RWPE1 (cell line): ENCODE results near the gene DTNB.

Experiments used
- CTCF ChIA-PET: fragments of 350-600 bp; sonication (Branson Sonifier 250); formaldehyde crosslinking; extraction: SDS; loops from one replicate; lab custom pipeline; 2021; lab: Yijun Ruan, JAX
- POLR2A ChIA-PET: fragments of 400-600 bp; formaldehyde crosslinking; extraction: SDS; loops from one replicate; lab custom pipeline; 2020; ENCODE audit warnings: antibody characterized with exemption; ENCODE audit not compliant: low non-redundant PET; lab: Yijun Ruan, JAX
- DNase-seq: peaks from one replicate; pipeline ENCODE4 v3.0.0; 2012; ENCODE audit warnings: low spot score
- H3K27ac ChIP-seq: fragments of 450-650 bp; 2 replicates; pipeline ENCODE4 v1.5.1; 2017
- TF ChIP-seq, protein P1 (sequence below): fragments of 450-650 bp; conservative IDR thresholded peaks from 2 replicates; pipeline ENCODE4 v1.5.1; 2017; ENCODE audit warnings: low read depth, mild to moderate bottlenecking

The DTNB gene

DNA sequence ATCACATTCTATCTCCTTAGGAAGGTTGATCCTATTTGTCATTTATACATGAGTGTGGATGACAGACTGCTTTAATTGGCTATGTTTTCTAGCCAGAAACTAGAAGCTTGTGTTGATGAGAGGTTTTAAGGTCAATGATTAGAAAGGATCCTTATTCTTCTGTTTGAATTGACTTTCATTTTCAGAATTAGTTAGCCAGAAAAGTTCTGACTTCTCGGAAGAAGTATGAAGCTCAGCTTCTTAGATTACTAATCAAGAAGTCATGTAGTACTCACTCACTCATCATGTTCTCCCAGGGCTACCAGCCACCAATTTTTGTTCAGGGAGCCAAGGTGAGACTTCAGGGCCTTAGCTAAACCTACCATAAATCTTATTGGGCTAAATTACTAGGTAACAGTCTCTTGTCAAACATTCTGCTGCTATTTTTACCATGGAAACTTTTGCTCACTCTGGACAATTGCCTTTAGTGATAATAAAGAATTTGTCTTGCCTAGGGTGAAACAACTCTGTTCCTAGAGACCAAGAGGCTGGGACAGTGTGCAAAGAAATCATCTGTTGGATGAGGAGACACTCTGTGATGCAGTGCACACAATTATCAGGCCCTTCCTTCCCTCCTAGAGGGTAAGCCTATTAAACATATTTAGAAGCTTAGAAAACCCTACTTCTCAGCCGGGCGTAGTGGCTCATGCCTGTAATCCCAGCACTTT lies 220.0 kb downstream of the DTNB start:
- no peak for DNase-seq

DNA sequence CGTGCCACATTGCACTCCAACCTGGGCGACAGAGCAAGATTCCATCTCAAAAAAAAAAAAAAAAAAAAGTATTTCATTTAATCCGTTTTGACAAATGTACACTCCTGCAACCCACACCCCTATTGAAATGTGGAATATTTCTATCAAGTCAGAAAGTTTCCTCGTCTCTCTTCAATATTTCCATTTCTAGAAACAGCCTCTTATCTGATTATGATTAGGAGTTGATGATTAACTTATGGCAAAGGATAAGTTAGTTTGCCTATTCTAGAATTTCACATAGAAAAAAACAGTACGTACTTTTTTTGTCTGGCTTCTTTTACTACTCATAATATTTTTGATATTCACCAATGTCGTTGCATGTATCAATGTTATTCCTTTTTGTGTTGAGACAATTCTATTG lies 224.6 kb downstream of the DTNB start:
- POLR2A ChIA-PET, result no interaction called here
- CTCF ChIA-PET, result no interaction called here
- TF ChIP-seq, protein P1, sequence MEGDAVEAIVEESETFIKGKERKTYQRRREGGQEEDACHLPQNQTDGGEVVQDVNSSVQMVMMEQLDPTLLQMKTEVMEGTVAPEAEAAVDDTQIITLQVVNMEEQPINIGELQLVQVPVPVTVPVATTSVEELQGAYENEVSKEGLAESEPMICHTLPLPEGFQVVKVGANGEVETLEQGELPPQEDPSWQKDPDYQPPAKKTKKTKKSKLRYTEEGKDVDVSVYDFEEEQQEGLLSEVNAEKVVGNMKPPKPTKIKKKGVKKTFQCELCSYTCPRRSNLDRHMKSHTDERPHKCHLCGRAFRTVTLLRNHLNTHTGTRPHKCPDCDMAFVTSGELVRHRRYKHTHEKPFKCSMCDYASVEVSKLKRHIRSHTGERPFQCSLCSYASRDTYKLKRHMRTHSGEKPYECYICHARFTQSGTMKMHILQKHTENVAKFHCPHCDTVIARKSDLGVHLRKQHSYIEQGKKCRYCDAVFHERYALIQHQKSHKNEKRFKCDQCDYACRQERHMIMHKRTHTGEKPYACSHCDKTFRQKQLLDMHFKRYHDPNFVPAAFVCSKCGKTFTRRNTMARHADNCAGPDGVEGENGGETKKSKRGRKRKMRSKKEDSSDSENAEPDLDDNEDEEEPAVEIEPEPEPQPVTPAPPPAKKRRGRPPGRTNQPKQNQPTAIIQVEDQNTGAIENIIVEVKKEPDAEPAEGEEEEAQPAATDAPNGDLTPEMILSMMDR, result no peak
- no peak overlapping the region for H3K27ac ChIP-seq
- no peak for DNase-seq

More for the DNA sequence above, 220.0 kb downstream of the DTNB start:
- TF ChIP-seq, protein P1, result no peak
- POLR2A ChIA-PET, result no interaction called here
- H3K27ac ChIP-seq, result no peak overlapping the region
- CTCF ChIA-PET, result interaction anchor here (0.8 kb wide), 1 partner anchor 154 kb away, joined by 3 read pairs; no protein-coding TSS in a partner anchor

DNA sequence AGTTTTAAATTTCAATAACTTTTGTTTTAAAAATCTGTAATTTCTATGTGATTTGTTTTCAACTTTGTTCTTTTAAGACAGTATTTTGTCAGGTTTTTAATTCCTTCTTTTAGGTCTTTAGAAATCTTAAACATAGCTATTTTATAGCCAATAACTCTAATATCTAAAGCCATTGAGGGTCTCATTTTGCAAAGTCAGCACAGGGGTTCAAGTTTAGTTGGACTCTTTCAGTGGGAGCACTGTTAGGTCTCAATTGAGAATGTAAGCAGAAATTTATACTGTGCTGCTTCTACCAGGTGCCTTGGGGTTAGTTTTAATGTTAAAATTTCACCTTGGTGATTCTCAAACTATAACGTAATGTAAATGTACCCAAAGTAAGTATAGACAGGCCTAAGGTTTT lies 226.4 kb downstream of the DTNB start:
- no peak for DNase-seq
- TF ChIP-seq, protein P1, result no peak
- H3K27ac ChIP-seq, result no peak overlapping the region
- ChIA-PET POLR2A (interaction anchor here (0.6 kb wide), 1 partner anchor 115 kb away, joined by 4 read pairs; no protein-coding TSS in a partner anchor), CTCF (no interaction called here)

DNA sequence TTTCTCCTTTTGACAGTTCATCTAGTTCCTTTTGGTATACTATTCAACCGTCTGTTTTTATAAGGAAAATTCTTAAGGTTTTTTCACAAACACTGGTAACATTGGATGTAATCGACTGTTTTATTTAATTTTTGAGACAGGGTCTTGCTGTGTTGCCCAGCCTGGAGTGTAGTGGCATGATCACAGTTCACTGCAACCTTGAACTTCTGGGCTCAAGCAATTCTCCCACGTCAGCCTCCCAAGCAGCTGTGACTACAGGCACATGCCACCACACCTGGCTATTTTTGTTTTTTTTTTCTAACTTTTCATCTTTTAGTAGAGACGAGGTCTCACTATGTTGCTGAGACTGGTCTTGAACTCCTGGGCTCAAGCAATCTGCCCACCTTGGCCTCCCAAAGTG lies 227.3 kb downstream of the DTNB start:
- H3K27ac ChIP-seq, result no peak overlapping the region
- TF ChIP-seq, protein P1, result no peak
- POLR2A ChIA-PET, result no interaction called here
- CTCF ChIA-PET, result no interaction called here
- no peak for DNase-seq

DNA sequence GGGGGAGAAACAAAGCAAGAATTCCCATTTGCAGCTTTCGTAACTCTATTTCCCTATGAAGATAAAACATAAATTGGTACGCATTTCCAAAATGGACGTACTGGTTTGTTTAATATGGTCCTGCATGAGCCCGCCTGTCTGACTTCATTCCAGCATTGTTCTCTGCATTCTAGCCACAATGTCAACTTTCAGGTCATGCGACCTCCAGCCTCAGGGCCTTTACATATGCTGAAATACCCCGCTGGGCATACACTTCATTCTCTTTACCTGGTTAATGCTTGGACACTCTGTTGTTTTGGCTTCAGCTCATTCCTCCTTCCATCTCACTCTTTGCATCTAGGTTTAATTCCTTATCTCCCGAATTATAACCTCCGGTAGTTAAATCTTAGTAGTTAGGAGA lies 227.9 kb downstream of the DTNB start:
- no peak overlapping the region for H3K27ac ChIP-seq
- ChIA-PET CTCF (no interaction called here), POLR2A (no interaction called here)
- TF ChIP-seq, protein P1, result no peak
- no peak for DNase-seq

DNA sequence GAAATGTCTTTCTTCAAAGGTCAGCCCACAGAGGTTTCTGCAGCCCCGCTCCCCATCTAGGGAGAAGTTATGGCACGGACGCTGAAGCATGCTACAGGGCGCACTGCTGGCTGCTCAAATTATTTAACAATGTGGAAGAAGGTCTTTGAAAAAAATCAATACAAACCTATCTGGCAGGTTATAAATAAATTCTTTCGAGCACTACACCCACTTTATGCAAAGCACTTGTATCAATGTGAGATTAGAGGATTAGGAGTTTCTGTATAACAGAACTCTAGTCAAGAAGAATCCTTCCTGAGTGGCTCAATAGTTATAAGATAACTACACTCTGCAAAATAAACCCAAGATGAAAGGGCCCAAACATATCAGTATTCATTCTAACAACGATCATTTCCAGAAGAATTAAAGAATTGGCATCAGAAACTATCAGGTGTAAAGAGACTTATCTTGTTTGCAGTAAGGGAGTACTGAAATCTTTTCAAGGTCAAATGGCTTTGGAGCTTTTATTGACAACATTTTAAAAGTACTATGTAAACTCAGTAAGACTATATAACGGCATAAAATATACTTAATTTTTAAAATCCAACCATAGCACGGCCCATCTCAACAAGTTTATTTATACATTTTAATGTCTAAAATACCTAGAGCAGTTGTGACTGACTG lies 228.6 kb downstream of the DTNB start:
- TF ChIP-seq, protein P1, result no peak
- CTCF ChIA-PET, result no interaction called here
- H3K27ac ChIP-seq, result no peak overlapping the region
- DNase-seq, result no peak
- POLR2A ChIA-PET, result no interaction called here
